ENCODE measurements around the gene USP15.
A peak's percentile ranks its signal among the peaks of the same experiment; 100 is the strongest.
"Not testable (repeated sequence)": the region's sequence is repeated elsewhere in the genome, so short reads cannot be mapped to it uniquely, and the experiment has no call there.

Gene USP15

DNA sequence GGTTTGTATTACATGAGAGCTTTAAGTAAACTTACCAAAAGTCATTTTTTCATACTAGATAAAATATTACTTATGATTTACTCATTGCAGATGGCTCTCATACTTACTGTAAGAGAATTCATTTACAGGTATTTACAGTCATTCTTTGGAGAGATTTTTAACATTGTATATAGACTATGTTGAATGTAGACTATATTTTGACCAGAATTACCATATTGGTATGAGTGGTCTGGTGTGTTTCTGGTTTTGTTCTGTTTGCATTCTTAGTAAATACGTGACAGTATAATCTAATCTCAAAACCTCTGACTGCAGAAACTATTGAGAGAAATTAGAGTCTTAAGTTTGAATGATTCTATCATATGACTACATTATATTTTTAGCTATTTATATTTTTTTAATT is 91.1 kb downstream of the USP15 start:
- Histone ChIP-seq H2AFZ (ENCODE audit: insufficient read depth, low read length, poor library complexity) (no peak overlapping the region), H2BK120ac (ENCODE audit: insufficient read depth, low read length, poor library complexity) (no peak overlapping the region), H3K79me1 (ENCODE audit: low read length) (no peaks in the 10 kb centered on the region), H3K23ac (ENCODE audit: low read length) (no peak overlapping the region), H3K27me3 (ENCODE audit: insufficient read depth, low read length) (no peaks in the 10 kb centered on the region), H3K79me2 (ENCODE audit: control insufficient read depth, insufficient read depth, low read length, poor library complexity) (no peaks in the 10 kb centered on the region), H3K4me2 (ENCODE audit: low read length) (no peak overlapping the region), H3K4ac (ENCODE audit: low read depth, low read length) (no peak overlapping the region), H3K9ac (ENCODE audit: low read length) (no peak overlapping the region), H2AK5ac (ENCODE audit: low read length) (no peak overlapping the region), H3K4me3 (ENCODE audit: low read depth, low read length) (no peak overlapping the region), H2BK12ac (ENCODE audit: low read length) (no peak overlapping the region), H4K91ac (ENCODE audit: low read depth, low read length) (no peak overlapping the region), H4K12ac (ENCODE audit: low read depth, low read length) (no peak overlapping the region), H3K4me1 (ENCODE audit: control insufficient read depth in 1 of 2, insufficient read depth in 2 of 2, low read length in 2 of 2) (no peaks in the 10 kb centered on the region), H3K36me3 (ENCODE audit: control insufficient read depth in 1 of 2, insufficient read depth in 2 of 2, low read length in 2 of 2) (no peaks in the 10 kb centered on the region), H3K14ac (ENCODE audit: low read length) (no peak overlapping the region), H3K27ac (ENCODE audit: low read depth, low read length) (no peak overlapping the region), H4K8ac (ENCODE audit: low read depth, low read length) (no peak overlapping the region), H2BK5ac (ENCODE audit: low read depth, low read length, poor library complexity) (no peak overlapping the region), H3K9me3 (ENCODE audit: insufficient read depth, low read depth, low read length) (no peaks in the 10 kb centered on the region), H3K18ac (ENCODE audit: low read length) (no peak overlapping the region)
- DNase-seq = peak in 1 of 2 donors; percentile 7
- WGBS (ENCODE audit: extremely low coverage, insufficient coverage, insufficient read length) = no CpG with 5 or more reads among the region's 1 CpG

DNA sequence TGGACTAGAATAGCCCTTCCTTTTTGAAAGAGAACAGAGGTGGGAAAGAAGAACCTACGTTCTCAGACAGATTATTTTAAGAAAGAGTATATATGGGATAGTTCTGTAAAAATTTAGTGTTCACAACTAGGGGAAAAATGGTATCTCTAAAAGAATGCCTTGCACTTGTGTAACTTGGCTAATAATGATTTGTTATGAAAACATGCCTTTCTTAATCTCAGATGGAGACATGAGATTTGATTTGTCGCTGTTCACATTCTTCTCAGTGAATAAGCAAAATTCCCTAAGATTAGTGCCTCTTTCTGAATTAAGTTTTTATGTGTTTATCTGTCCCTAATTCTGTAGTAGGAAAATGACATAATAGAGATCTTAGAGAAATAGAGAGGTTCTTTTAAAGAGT is 100.8 kb downstream of the USP15 start:
- no peak overlapping the region for H2BK12ac ChIP-seq (ENCODE audit: low read length)
- H2BK120ac ChIP-seq (ENCODE audit: insufficient read depth, low read length, poor library complexity) = no peak overlapping the region
- H4K8ac ChIP-seq (ENCODE audit: low read depth, low read length) = no peak overlapping the region
- no peak overlapping the region for H3K27ac ChIP-seq (ENCODE audit: low read depth, low read length)
- no peak overlapping the region for H2AFZ ChIP-seq (ENCODE audit: insufficient read depth, low read length, poor library complexity)
- H3K4me1 ChIP-seq (ENCODE audit: control insufficient read depth in 1 of 2, insufficient read depth in 2 of 2, low read length in 2 of 2) = no peaks in the 10 kb centered on the region
- no peak overlapping the region for H4K91ac ChIP-seq (ENCODE audit: low read depth, low read length)
- no peak overlapping the region for H3K9ac ChIP-seq (ENCODE audit: low read length)
- H2AK5ac ChIP-seq (ENCODE audit: low read length) = no peak overlapping the region
- H2BK5ac ChIP-seq (ENCODE audit: low read depth, low read length, poor library complexity) = no peak overlapping the region
- no peaks in the 10 kb centered on the region for H3K27me3 ChIP-seq (ENCODE audit: insufficient read depth, low read length)
- no peak overlapping the region for H3K18ac ChIP-seq (ENCODE audit: low read length)
- no peak overlapping the region for H3K14ac ChIP-seq (ENCODE audit: low read length)
- no peaks in the 10 kb centered on the region for H3K79me1 ChIP-seq (ENCODE audit: low read length)
- H3K23ac ChIP-seq (ENCODE audit: low read length) = no peak overlapping the region
- no peak overlapping the region for H3K4me3 ChIP-seq (ENCODE audit: low read depth, low read length)
- peak; percentile 0 to 63 for DNase-seq
- H3K4me2 ChIP-seq (ENCODE audit: low read length) = no peak overlapping the region
- H3K79me2 ChIP-seq (ENCODE audit: control insufficient read depth, insufficient read depth, low read length, poor library complexity) = no peaks in the 10 kb centered on the region
- no peaks in the 10 kb centered on the region for H3K36me3 ChIP-seq (ENCODE audit: control insufficient read depth in 1 of 2, insufficient read depth in 2 of 2, low read length in 2 of 2)
- no CpG with 5 or more reads among the region's 2 CpGs for WGBS (ENCODE audit: extremely low coverage, insufficient coverage, insufficient read length)
- no peak overlapping the region for H3K4ac ChIP-seq (ENCODE audit: low read depth, low read length)
- no peak overlapping the region for H4K12ac ChIP-seq (ENCODE audit: low read depth, low read length)
- no peaks in the 10 kb centered on the region for H3K9me3 ChIP-seq (ENCODE audit: insufficient read depth, low read depth, low read length)

DNA sequence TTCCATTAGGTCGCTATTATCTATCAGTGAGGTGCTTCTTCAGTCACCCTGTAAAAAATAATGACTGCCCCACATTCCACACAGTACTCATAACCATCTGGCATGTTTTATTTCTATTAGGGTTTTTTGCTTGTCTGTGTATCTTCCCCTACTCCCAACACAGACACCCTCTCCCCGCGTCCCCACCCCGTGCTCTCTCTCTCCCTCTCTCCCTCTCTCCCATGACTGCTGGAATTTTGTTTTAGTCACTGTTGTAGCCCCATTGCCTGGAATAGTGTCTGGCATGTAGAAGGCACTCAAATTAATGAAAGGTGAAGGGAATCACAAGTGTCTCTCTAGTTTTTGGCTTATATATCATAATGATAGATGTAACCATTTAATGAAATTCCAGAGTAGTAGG is 103.3 kb downstream of the USP15 start:
- H3K36me3 ChIP-seq (ENCODE audit: control insufficient read depth in 1 of 2, insufficient read depth in 2 of 2, low read length in 2 of 2) = no peaks in the 10 kb centered on the region
- H2BK12ac ChIP-seq (ENCODE audit: low read length) = no peak overlapping the region
- no peak overlapping the region for H3K9ac ChIP-seq (ENCODE audit: low read length)
- H3K27ac ChIP-seq (ENCODE audit: low read depth, low read length) = no peak overlapping the region
- no peak overlapping the region for H2AFZ ChIP-seq (ENCODE audit: insufficient read depth, low read length, poor library complexity)
- H3K79me2 ChIP-seq (ENCODE audit: control insufficient read depth, insufficient read depth, low read length, poor library complexity) = no peaks in the 10 kb centered on the region
- no peak for DNase-seq
- no peak overlapping the region for H3K4me2 ChIP-seq (ENCODE audit: low read length)
- no peaks in the 10 kb centered on the region for H3K79me1 ChIP-seq (ENCODE audit: low read length)
- H4K91ac ChIP-seq (ENCODE audit: low read depth, low read length) = no peak overlapping the region
- no peaks in the 10 kb centered on the region for H3K4me1 ChIP-seq (ENCODE audit: control insufficient read depth in 1 of 2, insufficient read depth in 2 of 2, low read length in 2 of 2)
- H3K18ac ChIP-seq (ENCODE audit: low read length) = no peak overlapping the region
- no peak overlapping the region for H4K8ac ChIP-seq (ENCODE audit: low read depth, low read length)
- no CpG with 5 or more reads among the region's 4 CpGs for WGBS (ENCODE audit: extremely low coverage, insufficient coverage, insufficient read length)
- H3K9me3 ChIP-seq (ENCODE audit: insufficient read depth, low read depth, low read length) = no peaks in the 10 kb centered on the region
- no peak overlapping the region for H3K23ac ChIP-seq (ENCODE audit: low read length)
- no peak overlapping the region for H3K4ac ChIP-seq (ENCODE audit: low read depth, low read length)
- no peaks in the 10 kb centered on the region for H3K27me3 ChIP-seq (ENCODE audit: insufficient read depth, low read length)
- no peak overlapping the region for H2AK5ac ChIP-seq (ENCODE audit: low read length)
- no peak overlapping the region for H2BK120ac ChIP-seq (ENCODE audit: insufficient read depth, low read length, poor library complexity)
- H2BK5ac ChIP-seq (ENCODE audit: low read depth, low read length, poor library complexity) = no peak overlapping the region
- no peak overlapping the region for H3K4me3 ChIP-seq (ENCODE audit: low read depth, low read length)
- no peak overlapping the region for H4K12ac ChIP-seq (ENCODE audit: low read depth, low read length)
- H3K14ac ChIP-seq (ENCODE audit: low read length) = no peak overlapping the region

DNA sequence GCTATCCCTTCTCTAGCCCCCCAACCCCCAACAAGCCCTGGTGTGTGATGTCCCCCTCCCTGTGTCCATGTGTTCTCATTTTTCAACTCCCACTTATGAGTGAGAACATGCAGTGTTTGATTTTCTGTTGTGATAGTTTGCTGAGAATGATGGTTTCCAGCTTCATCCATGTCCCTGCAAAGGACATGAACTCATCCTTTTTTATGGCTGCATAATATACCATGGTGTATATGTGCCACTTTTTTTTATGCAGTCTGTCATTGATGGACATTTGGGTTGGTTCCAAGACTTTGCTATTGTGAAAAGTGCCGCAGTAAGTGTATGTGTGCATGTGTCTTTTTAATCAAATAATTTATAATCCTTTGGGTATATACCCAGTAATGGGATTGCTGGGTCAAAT is 104.5 kb downstream of the USP15 start:
- H3K36me3 ChIP-seq (ENCODE audit: control insufficient read depth in 1 of 2, insufficient read depth in 2 of 2, low read length in 2 of 2); H2BK5ac ChIP-seq (ENCODE audit: low read depth, low read length, poor library complexity); H3K79me1 ChIP-seq (ENCODE audit: low read length); H3K4me3 ChIP-seq (ENCODE audit: low read depth, low read length); H3K18ac ChIP-seq (ENCODE audit: low read length); H4K12ac ChIP-seq (ENCODE audit: low read depth, low read length); H3K9ac ChIP-seq (ENCODE audit: low read length); H3K4ac ChIP-seq (ENCODE audit: low read depth, low read length); DNase-seq; H4K8ac ChIP-seq (ENCODE audit: low read depth, low read length); H3K27ac ChIP-seq (ENCODE audit: low read depth, low read length); H3K4me2 ChIP-seq (ENCODE audit: low read length); H2BK12ac ChIP-seq (ENCODE audit: low read length); H3K79me2 ChIP-seq (ENCODE audit: control insufficient read depth, insufficient read depth, low read length, poor library complexity); H2AFZ ChIP-seq (ENCODE audit: insufficient read depth, low read length, poor library complexity); H3K23ac ChIP-seq (ENCODE audit: low read length); H2BK120ac ChIP-seq (ENCODE audit: insufficient read depth, low read length, poor library complexity); H2AK5ac ChIP-seq (ENCODE audit: low read length); H3K9me3 ChIP-seq (ENCODE audit: insufficient read depth, low read depth, low read length); H3K14ac ChIP-seq (ENCODE audit: low read length); H3K27me3 ChIP-seq (ENCODE audit: insufficient read depth, low read length); H4K91ac ChIP-seq (ENCODE audit: low read depth, low read length); H3K4me1 ChIP-seq (ENCODE audit: control insufficient read depth in 1 of 2, insufficient read depth in 2 of 2, low read length in 2 of 2): not testable (repeated sequence)
- no CpG with 5 or more reads among the region's 1 CpG for WGBS (ENCODE audit: extremely low coverage, insufficient coverage, insufficient read length)

Data from trophoblast cell (in vitro differentiated cells and primary cell).